Esophagus squamous epithelium (tissue), 5 donors: ENCODE results near the gene ZNF451. TPM values are rescaled to one million over a fixed set of nuclear protein-coding genes. Genes with fewer than 3 reads are reported as not detected.

ENCODE experiments used
- DNase-seq: peaks from one replicate; lab custom pipeline; 2025; lab: John Stamatoyannopoulos, UW
- H3K27ac ChIP-seq, 4 donors: fragments of 200-600 bp; sonication (generic); one replicate each; pipeline ENCODE4 v1.5.1; 2016 to 2019; ENCODE audit warnings: mild to moderate bottlenecking in 1 of 4
- H3K27me3 ChIP-seq, 4 donors: fragments of 200-600 bp; sonication (generic); 1 replicate in 3 of 4; 2 replicates in 1 of 4; pipeline versions ENCODE4 v1.5.1 to v1.6.0; 2017 to 2021; ENCODE audit warnings: antibody characterized with exemption in 1 of 4
- H3K36me3 ChIP-seq, 3 donors: fragments of 200-600 bp; sonication (generic); one replicate each; pipeline ENCODE4 v1.5.1; 2016 to 2019
- H3K4me1 ChIP-seq, 3 donors: fragments of 200-600 bp; sonication (generic); one replicate each; pipeline ENCODE4 v1.5.1; 2017 to 2019
- H3K4me3 ChIP-seq, 4 donors: fragments of 200-600 bp; sonication (generic); 1 replicate in 3 of 4; 2 replicates in 1 of 4; pipeline ENCODE4 v1.5.1; 2016 to 2019; ENCODE audit warnings: mild to moderate bottlenecking in 2 of 4, moderate library complexity in 1 of 4
- H3K9me3 ChIP-seq, 3 donors: fragments of 200-600 bp; sonication (generic); one replicate each; pipeline ENCODE4 v1.5.1; 2016 to 2019
- CTCF ChIP-seq, 6 experiments: fragments of 450-650 bp in 4 of 6; fragments of 200-600 bp in 2 of 6; sonication (generic) in 2 of 6; IDR thresholded peaks; one replicate each; pipeline ENCODE4 v1.5.1; 2016 to 2019; ENCODE audit warnings: antibody characterized with exemption in 6 of 6, mild to moderate bottlenecking in 4 of 6, moderate library complexity in 4 of 6
- POLR2A ChIP-seq, 4 donors: fragments of 450-650 bp; IDR thresholded peaks; one replicate each; pipeline ENCODE4 v1.6.1; 2017; ENCODE audit warnings: antibody characterized with exemption in 4 of 4, mild to moderate bottlenecking in 4 of 4, moderate library complexity in 3 of 4
- WGBS, 2 donors: methylation state at CpG; one replicate each; pipeline ENCODE4 v1.1.5; 2018; 5-methylcytosine and 5-hydroxymethylcytosine counted together
- intact Hi-C: fragments of 100-400 bp; cut with DNase I; formaldehyde crosslinking; loops from one replicate; pipeline ENCODE4 v1.15.0; 2022
- total RNA-seq, 4 donors: library from RNA; depleted of rRNA; stranded (reverse); fragments of >200 nt; gene quantifications; one replicate each; pipeline ENCODE4 v1.1.0, GENCODE V29; 2016
- donor health status: DM: yes; HTN: yes; CAD: no.

ZNF451 gene
- total RNA-seq, 4 donors from 2014 or later, result 21.5 to 52.5 (median 29.5) TPM

GRCh38 chr6:57163956-57164355, 74.0 kb downstream of the ZNF451 start:
- Histone ChIP-seq H3K27ac (no peak overlapping the region), H3K9me3 (peaks cover 0 to 13% (median 0%) of the 10 kb centered on the region in 3 donors), H3K4me3 (no peak overlapping the region), H3K4me1 (no peaks in the 10 kb centered on the region), H3K36me3 (peaks cover 0 to 76% (median 0%) of the 10 kb centered on the region in 3 donors), H3K27me3 (no peaks in the 10 kb centered on the region)
- no peak for DNase-seq
- intact Hi-C loops, result no loop called here
- WGBS, 2 donors, result 95 to 98% methylated on average over 2 of the region's 2 CpGs
- TF ChIP-seq CTCF (IDR thresholded peaks at IDR 0.05) (no peak), POLR2A (IDR thresholded peaks at IDR 0.05) (no peak)

GRCh38 chr6:57165080-57165479, 75.1 kb downstream of the ZNF451 start:
- no peaks in the 10 kb centered on the region for H3K4me1 ChIP-seq
- peaks cover 0 to 77% (median 0%) of the 10 kb centered on the region in 3 donors for H3K36me3 ChIP-seq
- no peak for DNase-seq
- no peak for TF ChIP-seq CTCF (IDR thresholded peaks at IDR 0.05)
- no peak for TF ChIP-seq POLR2A (IDR thresholded peaks at IDR 0.05)
- H3K9me3 ChIP-seq, result peaks cover 0 to 13% (median 0%) of the 10 kb centered on the region in 3 donors
- intact Hi-C loops, result no loop called here
- H3K4me3 ChIP-seq, result no peak overlapping the region
- H3K27ac ChIP-seq, result no peak overlapping the region
- H3K27me3 ChIP-seq, result no peaks in the 10 kb centered on the region
- 89 to 95% methylated on average over 1 of the region's 1 CpG for WGBS, 2 donors

- 2 to 3% methylated on average over 6 to 35 of the region's 97 CpGs for WGBS, 2 donors
- DNase-seq, result peak; percentile 38
- Histone ChIP-seq H3K27me3 (peaks cover 0 to 10% (median 0%) of the 10 kb centered on the region in 4 donors), H3K4me1 (peaks cover 0 to 37% (median 0%) of the 10 kb centered on the region in 3 donors), H3K36me3 (peaks cover 0 to 15% (median 0%) of the 10 kb centered on the region in 3 donors), H3K27ac (peak within 1 kb of the TSS; percentile 76 to 96 (median 90)), H3K4me3 (peak within 1 kb of the TSS; percentile 57 to 79 (median 62)), H3K9me3 (no peaks in the 10 kb centered on the region)
- TF ChIP-seq POLR2A (IDR thresholded peaks at IDR 0.05) (peak in 2 of 4 donors; percentile 56 to 73), CTCF (IDR thresholded peaks at IDR 0.05) (peak in 4 of 6 experiments; percentile 11 to 36 (median 11))
- intact Hi-C loops, result no loop called here
Observed at GRCh38 chr6:57172136-57173055, 82.4 kb downstream of the ZNF451 start, which contains the start of gene BAG2. TSS of gene BAG2 (plus strand) at chr6:57172326. CDS start at chr6:57172698, 372 bp downstream.

- intact Hi-C loops, result no loop called here
Observed at GRCh38 chr6:57173056-57173885, 83.3 kb downstream of the ZNF451 start.

More at GRCh38 chr6:57173056-57173885, 83.3 kb downstream of the ZNF451 start:
- Histone ChIP-seq H3K9me3 (no peaks in the 10 kb centered on the region), H3K4me3 (peak overlapping the region; percentile 57 to 79 (median 62)), H3K36me3 (peaks cover 0 to 10% (median 0%) of the 10 kb centered on the region in 3 donors), H3K4me1 (peaks cover 0 to 40% (median 0%) of the 10 kb centered on the region in 3 donors), H3K27me3 (peaks cover 0 to 10% (median 0%) of the 10 kb centered on the region in 4 donors), H3K27ac (peak overlapping the region; percentile 76 to 96 (median 90))
- 34 to 45% methylated on average over 19 of the region's 19 CpGs for WGBS, 2 donors
- DNase-seq, result no peak
- TF ChIP-seq POLR2A (IDR thresholded peaks at IDR 0.05) (no peak), CTCF (IDR thresholded peaks at IDR 0.05) (no peak)
